Caki2 (cell line): ENCODE measurements around the gene IQGAP2. TPM values are rescaled to one million over a fixed set of nuclear protein-coding genes. Genes with fewer than 3 reads are reported as not detected.
"Not testable (repeated sequence)": the region's sequence is repeated elsewhere in the genome, so short reads cannot be mapped to it uniquely, and the experiment has no call there.

Source experiments
- DNase-seq: peaks from one replicate; pipeline ENCODE4 v3.0.0-alpha.2; 2015; ENCODE audit warnings: low read depth
- in situ Hi-C: cut with HindIII; loops from 2 replicates; pipeline ENCODE4 v1.10.0; 2016; ENCODE audit warnings: low sequenced_read_pairs, low pct_unique_long_range_greater_than_20kb, mixed read lengths
- total RNA-seq: library from RNA; depleted of rRNA; stranded (reverse); fragments of >200 nt; shearing (Covaris generic); gene quantifications from 2 replicates; pipeline ENCODE4 v1.2.3, GENCODE V29; 2014; ENCODE audit warnings: low replicate concordance

The IQGAP2 gene
- total RNA-seq, 1 experiment from 2014 or later, result 0.20 TPM

- in situ Hi-C loops, result no loop called here
- DNase-seq, result no peak
Measured at GRCh38 chr5:76542887-76543690, 140.0 kb downstream of the IQGAP2 start.

- peak; percentile 27 for DNase-seq
- in situ Hi-C loops, result no loop called here
Measured at GRCh38 chr5:76544268-76544926, 141.3 kb downstream of the IQGAP2 start.

- DNase-seq, result no peak
- in situ Hi-C loops, result no loop called here
Measured at GRCh38 chr5:76545184-76545583, 142.1 kb downstream of the IQGAP2 start.

GRCh38 chr5:76546497-76547102 is 143.5 kb downstream of the IQGAP2 start:
- DNase-seq, result no peak
- in situ Hi-C loops, result no loop called here

DNA sequence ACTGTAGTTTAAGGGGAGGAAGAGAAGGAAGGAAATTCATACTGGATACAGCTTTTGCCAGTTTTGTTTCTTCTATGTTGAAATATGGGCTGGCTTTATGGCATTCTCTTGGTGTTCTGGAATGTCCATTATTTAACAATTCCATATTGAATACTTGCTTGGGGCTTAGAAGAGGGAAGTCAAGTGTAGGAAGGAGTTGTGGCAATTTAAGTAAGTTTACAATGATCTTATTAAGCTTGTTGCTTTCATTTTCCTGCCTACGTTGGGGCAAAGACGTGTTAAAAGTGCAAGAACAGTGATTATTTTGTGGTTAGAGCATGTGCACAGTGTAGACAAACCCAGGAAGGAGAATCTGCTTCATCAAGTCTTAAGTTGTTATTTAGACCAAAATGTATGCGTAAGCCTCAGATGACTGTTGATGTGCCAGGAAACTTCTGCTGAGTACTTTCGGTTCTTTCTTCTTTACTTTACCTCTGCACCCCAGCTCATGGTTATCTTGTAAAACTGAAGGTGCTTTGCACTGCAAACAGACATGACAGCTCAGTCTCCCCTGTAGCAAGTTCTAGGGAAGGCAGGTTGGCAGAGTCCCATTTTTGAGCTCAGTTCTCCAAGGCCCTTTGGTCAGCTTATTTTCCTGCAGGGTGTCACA is 144.3 kb downstream of the IQGAP2 start:
- in situ Hi-C loops, result no loop called here
- DNase-seq, result no peak

- in situ Hi-C loops, result no loop called here
- no peak for DNase-seq
Measured at GRCh38 chr5:76547891-76548524, 144.9 kb downstream of the IQGAP2 start.

DNA sequence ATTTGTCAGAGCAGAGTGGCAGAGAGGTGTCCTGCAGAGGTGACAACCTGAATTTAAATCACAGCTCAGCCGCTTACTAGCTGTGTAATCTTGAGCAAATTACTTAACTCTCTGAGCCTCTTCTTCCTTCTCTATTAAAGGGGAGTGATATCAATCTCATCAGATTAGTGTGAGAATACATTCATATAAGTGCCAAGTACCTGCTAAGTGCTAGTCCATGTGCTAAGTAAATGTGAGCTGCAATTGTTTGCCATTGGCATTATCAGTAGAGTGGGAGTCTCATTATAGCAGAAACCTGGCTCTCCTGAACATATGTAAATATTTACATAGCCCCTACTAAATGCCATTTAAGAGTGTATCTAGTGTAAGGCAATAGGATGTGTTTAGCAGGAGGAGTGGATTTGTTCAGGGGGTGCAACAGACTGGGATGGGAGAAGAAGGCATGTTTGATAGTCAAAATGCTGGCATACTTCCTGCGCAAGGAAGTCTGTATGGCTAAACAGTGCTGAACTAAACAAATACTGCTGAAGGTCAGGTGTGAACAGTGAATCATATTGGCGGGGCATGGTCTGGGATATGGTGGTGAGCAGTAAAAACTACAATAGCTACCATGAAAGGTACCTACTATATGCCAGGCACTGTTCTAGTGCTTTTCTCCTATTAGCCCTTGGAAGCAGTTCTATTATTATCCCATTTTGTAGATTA is 145.6 kb downstream of the IQGAP2 start:
- in situ Hi-C loops, result no loop called here
- no peak for DNase-seq

- in situ Hi-C loops, DNase-seq: not testable (repeated sequence)
Measured at GRCh38 chr5:76550881-76551280, 147.8 kb downstream of the IQGAP2 start.

- DNase-seq, result no peak
- in situ Hi-C loops, result no loop called here
Measured at GRCh38 chr5:76552546-76552945, 149.5 kb downstream of the IQGAP2 start.

GRCh38 chr5:76553251-76553650 is 150.2 kb downstream of the IQGAP2 start:
- DNase-seq, result no peak
- in situ Hi-C loops, result no loop called here

- in situ Hi-C loops, result no loop called here
- no peak for DNase-seq
Measured at GRCh38 chr5:76555114-76555513, 152.0 kb downstream of the IQGAP2 start.

GRCh38 chr5:76555717-76556116 is 152.6 kb downstream of the IQGAP2 start:
- DNase-seq, result no peak
- in situ Hi-C loops, result no loop called here

GRCh38 chr5:76556511-76557221 is 153.6 kb downstream of the IQGAP2 start:
- in situ Hi-C loops, result no loop called here
- DNase-seq, result no peak

DNA sequence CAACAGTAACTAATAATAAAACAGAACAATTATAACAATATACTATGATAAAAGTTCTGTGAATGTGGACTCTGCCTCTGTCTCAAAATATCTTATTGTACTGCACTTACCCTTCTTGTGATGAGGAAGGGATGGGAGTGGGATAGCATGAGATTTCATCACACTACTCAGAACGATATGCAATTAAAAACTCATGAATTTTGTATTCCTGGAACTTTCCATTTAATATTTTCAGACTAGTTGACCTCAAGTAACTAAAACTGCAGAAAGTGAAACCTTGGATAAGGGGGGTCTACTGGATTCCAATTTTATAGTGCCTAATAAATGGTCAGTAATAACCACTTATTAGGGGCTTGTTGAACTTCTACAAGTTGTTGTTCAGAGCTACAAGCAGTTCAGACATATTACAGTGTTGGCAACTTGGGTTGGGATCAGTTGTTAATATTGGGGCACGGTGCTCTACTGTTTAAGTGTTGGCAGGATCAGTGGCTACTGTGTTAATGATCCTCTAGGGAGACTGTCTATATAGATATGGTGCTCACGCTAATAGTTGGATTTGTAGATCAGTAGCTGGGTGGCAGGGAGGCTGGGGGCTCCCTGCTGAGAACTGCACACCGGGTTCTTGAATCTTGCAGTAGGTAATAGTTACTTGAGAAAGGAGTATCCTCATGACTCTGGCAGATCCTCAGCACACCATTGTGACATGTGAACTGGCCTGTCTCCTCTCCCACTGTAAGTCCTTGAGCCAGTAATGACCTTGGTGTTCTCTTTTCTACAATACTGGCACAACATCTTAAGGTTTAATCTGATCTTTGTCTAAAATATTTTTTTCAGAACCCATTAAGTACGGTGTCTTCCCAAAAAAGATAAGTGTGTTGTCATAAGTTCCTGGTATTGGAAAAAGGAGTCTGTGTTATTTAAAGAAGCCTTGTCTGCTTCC is 158.1 kb downstream of the IQGAP2 start:
- in situ Hi-C loops, result no loop called here
- no peak for DNase-seq

DNA sequence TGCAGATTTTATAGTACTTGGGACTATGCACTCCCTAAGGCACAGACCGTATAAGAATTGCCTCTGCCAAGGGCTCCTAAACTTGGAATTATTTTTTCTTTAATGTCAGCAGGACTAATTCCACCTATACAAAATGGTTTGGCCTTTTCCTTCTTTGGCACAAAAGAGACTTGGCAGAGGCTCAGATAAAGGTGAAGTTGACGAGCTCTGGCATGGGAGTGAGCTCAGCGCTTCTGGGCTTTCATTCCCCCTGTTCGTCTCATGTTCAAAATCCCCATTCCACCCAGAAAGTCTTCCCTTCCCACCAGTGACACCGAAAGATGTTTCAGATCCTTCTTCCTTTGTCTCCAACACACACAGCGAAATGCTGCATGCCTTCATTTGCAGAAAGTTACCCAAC is 158.9 kb downstream of the IQGAP2 start:
- DNase-seq, result no peak
- in situ Hi-C loops, result no loop called here

DNA sequence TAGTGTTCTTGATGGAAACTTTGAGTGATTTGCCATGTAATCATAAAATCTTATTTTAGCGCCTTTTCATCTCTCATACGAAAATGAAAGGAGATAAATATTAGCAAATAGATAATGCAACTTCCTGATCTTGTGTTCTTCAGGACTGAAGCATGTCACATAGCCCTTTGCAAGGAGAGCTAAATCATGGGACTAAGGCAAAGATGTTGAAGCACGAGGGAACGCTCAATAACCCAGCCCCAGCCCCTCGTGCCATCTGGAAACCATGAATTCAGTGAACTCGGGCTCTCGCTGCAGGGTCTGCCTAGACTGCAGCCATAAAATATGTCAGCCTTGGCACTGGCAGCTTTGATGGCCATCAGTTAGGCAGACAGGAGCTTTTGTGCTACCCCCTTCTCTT is 161.9 kb downstream of the IQGAP2 start:
- no peak for DNase-seq
- in situ Hi-C loops, result no loop called here
